Thyroid gland (tissue), 4 donors: ENCODE data around the gene TSPO. TPM values are rescaled to one million over a fixed set of nuclear protein-coding genes. Genes with fewer than 3 reads are reported as not detected.

Experiments
- DNase-seq, 2 donors: peaks; one replicate each; pipeline ENCODE4 v3.0.0-alpha.2; 2019
- H3K27ac ChIP-seq, 3 donors: fragments of 200-600 bp; sonication (generic); 1 replicate in 2 of 3; 2 replicates in 1 of 3; pipeline ENCODE4 v1.5.1; 2016 to 2019; ENCODE audit warnings: mild to moderate bottlenecking in 1 of 3, moderate library complexity in 1 of 3
- H3K27me3 ChIP-seq: fragments of 200-600 bp; sonication (generic); one replicate; pipeline ENCODE4 v1.5.1; 2019
- H3K36me3 ChIP-seq, 2 donors: fragments of 200-600 bp; sonication (generic); one replicate each; pipeline ENCODE4 v1.5.1; 2016 to 2019
- H3K4me1 ChIP-seq, 2 donors: fragments of 200-600 bp; sonication (generic); one replicate each; pipeline ENCODE4 v1.5.1; 2017 to 2019
- H3K4me3 ChIP-seq, 3 donors: fragments of 200-600 bp; sonication (generic); replicated peaks in 1 of 3; 1 replicate in 2 of 3; 2 replicates in 1 of 3; pipeline ENCODE4 v1.5.1; 2016; ENCODE audit warnings: mild to moderate bottlenecking in 1 of 3
- H3K9me3 ChIP-seq: fragments of 200-600 bp; sonication (generic); one replicate; pipeline ENCODE4 v1.5.1; 2017
- CTCF ChIP-seq, 6 experiments: fragments of 200-600 bp in 3 of 6; fragments of 450-650 bp in 3 of 6; sonication (generic) in 3 of 6; IDR thresholded peaks; one replicate each; pipeline ENCODE4 v1.5.1; 2016 to 2019; ENCODE audit warnings: antibody characterized with exemption in 6 of 6, mild to moderate bottlenecking in 2 of 6, inconsistent platforms in 1 of 6, moderate library complexity in 1 of 6
- POLR2A ChIP-seq, 2 donors: fragments of 450-650 bp; IDR thresholded peaks; one replicate each; pipeline ENCODE4 v1.6.1; 2017; ENCODE audit warnings: antibody characterized with exemption in 2 of 2, mild to moderate bottlenecking in 2 of 2, moderate library complexity in 1 of 2
- WGBS, 2 donors: methylation state at CpG; one replicate each; pipeline ENCODE4 v1.1.5; 2017; 5-methylcytosine and 5-hydroxymethylcytosine counted together
- intact Hi-C: fragments of 100-400 bp; cut with DNase I; formaldehyde crosslinking; loops from one replicate; pipeline ENCODE4 v1.15.1; 2023
- total RNA-seq, 4 donors: library from RNA; depleted of rRNA; stranded (reverse); fragments of >200 nt; gene quantifications; one replicate each; pipeline ENCODE4 v1.2.3, GENCODE V29; 2016

Gene TSPO
- total RNA-seq, 4 donors from 2014 or later: 87.4 to 234 (median 170) TPM

- Histone ChIP-seq H3K27me3 (no peaks in the 10 kb centered on the region), H3K4me3 (no peak overlapping the region), H3K9me3 (no peaks in the 10 kb centered on the region), H3K36me3 (peaks cover 26 to 27% of the 10 kb centered on the region in 2 donors), H3K4me1 (peaks cover 8 to 10% of the 10 kb centered on the region in 2 donors), H3K27ac (no peak overlapping the region)
- no peak for DNase-seq
- WGBS, 2 donors: 65 to 86% methylated on average over 11 to 23 of the region's 23 CpGs
- no peak for TF ChIP-seq POLR2A (IDR thresholded peaks at IDR 0.05)
- TF ChIP-seq CTCF (IDR thresholded peaks at IDR 0.05): no peak
- intact Hi-C loops: no loop called here
Measured at GRCh38 chr22:43169310-43170130, 18.2 kb downstream of the TSPO start.

- intact Hi-C loops: no loop called here
- no peak overlapping the region for H3K27ac ChIP-seq
- DNase-seq: no peak
- no peaks in the 10 kb centered on the region for H3K27me3 ChIP-seq
- H3K4me1 ChIP-seq: peaks cover 5% of the 10 kb centered on the region in 2 donors
- no peaks in the 10 kb centered on the region for H3K9me3 ChIP-seq
- H3K36me3 ChIP-seq: peaks cover 26 to 27% of the 10 kb centered on the region in 2 donors
- no peak overlapping the region for H3K4me3 ChIP-seq
- WGBS, 2 donors: 90 to 96% methylated on average over 5 to 6 of the region's 9 CpGs
- TF ChIP-seq POLR2A (IDR thresholded peaks at IDR 0.05): no peak
Measured at GRCh38 chr22:43170131-43170480, 18.7 kb downstream of the TSPO start.

- TF ChIP-seq CTCF (IDR thresholded peaks at IDR 0.05): no peak
- no peak for TF ChIP-seq POLR2A (IDR thresholded peaks at IDR 0.05)
- no peaks in the 10 kb centered on the region for H3K9me3 ChIP-seq
- intact Hi-C loops: no loop called here
- no peaks in the 10 kb centered on the region for H3K4me1 ChIP-seq
- WGBS, 2 donors: 85 to 91% methylated on average over 8 to 14 of the region's 14 CpGs
- peaks cover 26 to 27% of the 10 kb centered on the region in 2 donors for H3K36me3 ChIP-seq
- no peak overlapping the region for H3K27ac ChIP-seq
- no peak for DNase-seq
- no peak overlapping the region for H3K4me3 ChIP-seq
- H3K27me3 ChIP-seq: no peaks in the 10 kb centered on the region
Measured at GRCh38 chr22:43171019-43171491, 19.7 kb downstream of the TSPO start.

GRCh38 chr22:43171607-43172006 lies 20.2 kb downstream of the TSPO start:
- TF ChIP-seq CTCF (IDR thresholded peaks at IDR 0.05) (no peak), POLR2A (IDR thresholded peaks at IDR 0.05) (no peak)
- no peak overlapping the region for H3K27ac ChIP-seq
- H3K4me3 ChIP-seq: no peak overlapping the region
- no peaks in the 10 kb centered on the region for H3K4me1 ChIP-seq
- no peaks in the 10 kb centered on the region for H3K9me3 ChIP-seq
- H3K27me3 ChIP-seq: no peaks in the 10 kb centered on the region
- intact Hi-C loops: no loop called here
- peaks cover 26 to 27% of the 10 kb centered on the region in 2 donors for H3K36me3 ChIP-seq
- DNase-seq: no peak
- WGBS, 2 donors: 89 to 91% methylated on average over 9 to 11 of the region's 12 CpGs

GRCh38 chr22:43172191-43172590 lies 20.8 kb downstream of the TSPO start:
- TF ChIP-seq POLR2A (IDR thresholded peaks at IDR 0.05) (no peak), CTCF (IDR thresholded peaks at IDR 0.05) (no peak)
- H3K4me3 ChIP-seq: no peak overlapping the region
- H3K27me3 ChIP-seq: no peaks in the 10 kb centered on the region
- intact Hi-C loops: no loop called here
- no peak for DNase-seq
- WGBS, 2 donors: 92 to 93% methylated on average over 19 of the region's 19 CpGs
- H3K36me3 ChIP-seq: peaks cover 26 to 27% of the 10 kb centered on the region in 2 donors
- no peaks in the 10 kb centered on the region for H3K9me3 ChIP-seq
- H3K27ac ChIP-seq: no peak overlapping the region
- H3K4me1 ChIP-seq: no peaks in the 10 kb centered on the region
